Measurements from ENCODE around the gene CAMKV.

CAMKV gene

GRCh38 chr3:49895791-49896190 is 26.1 kb upstream of the CAMKV start:
- no peak for DNase-seq

- DNase-seq = no peak
Observed at GRCh38 chr3:49889296-49889695, 19.6 kb upstream of the CAMKV start.

- no peak for DNase-seq
Observed at GRCh38 chr3:49886922-49887265, 17.2 kb upstream of the CAMKV start.

GRCh38 chr3:49883998-49884397 is 14.3 kb upstream of the CAMKV start:
- DNase-seq = no peak

GRCh38 chr3:49882166-49882565 is 12.5 kb upstream of the CAMKV start:
- DNase-seq = no peak

- no peak for DNase-seq
Observed at GRCh38 chr3:49880581-49881315, 11.0 kb upstream of the CAMKV start.

- no peak for DNase-seq
Observed at GRCh38 chr3:49879721-49880120, 10.0 kb upstream of the CAMKV start.

- no peak for DNase-seq
Observed at GRCh38 chr3:49878686-49879085, 9.0 kb upstream of the CAMKV start.

- no peak for DNase-seq
Observed at GRCh38 chr3:49877716-49878115, 8.0 kb upstream of the CAMKV start.

GRCh38 chr3:49876567-49876966 is 6.9 kb upstream of the CAMKV start:
- DNase-seq = no peak

GRCh38 chr3:49873623-49874022 is 3.9 kb upstream of the CAMKV start:
- DNase-seq = no peak

- DNase-seq = no peak
Observed at GRCh38 chr3:49872801-49873281, 3.1 kb upstream of the CAMKV start.

GRCh38 chr3:49871531-49872153 is 1.9 kb upstream of the CAMKV start:
- DNase-seq = no peak

GRCh38 chr3:49868862-49869466 is 742 bp downstream of the CAMKV start:
- DNase-seq = no peak

GRCh38 chr3:49867871-49868321 is 1.8 kb downstream of the CAMKV start:
- no peak for DNase-seq

- DNase-seq = no peak
Observed at GRCh38 chr3:49867400-49867799, 2.3 kb downstream of the CAMKV start.

GRCh38 chr3:49865198-49865784 is 4.4 kb downstream of the CAMKV start:
- no peak for DNase-seq

GRCh38 chr3:49864505-49864904 is 5.2 kb downstream of the CAMKV start:
- DNase-seq = no peak

- no peak for DNase-seq
Observed at GRCh38 chr3:49859576-49860305, 10.0 kb downstream of the CAMKV start.

GRCh38 chr3:49856181-49857005 is 13.3 kb downstream of the CAMKV start, which contains the start of gene TRAIP:
TSS of gene TRAIP (minus strand) at chr3:49856564. CDS start at chr3:49856453, 111 bp downstream.
- DNase-seq = peak; percentile 86

GRCh38 chr3:49855662-49856061 is 14.0 kb downstream of the CAMKV start:
- DNase-seq = no peak

- no peak for DNase-seq
Observed at GRCh38 chr3:49845694-49846093, 24.0 kb downstream of the CAMKV start.

Data from NCI-H1436 (cell line).